ENCODE results near the gene HIF1AN.
"Not testable (repeated sequence)": the region's sequence is repeated elsewhere in the genome, so short reads cannot be mapped to it uniquely, and the experiment has no call there.

Gene HIF1AN

GRCh38 chr10:100565206-100565985 is 29.7 kb downstream of the HIF1AN start:
- DNase-seq (ENCODE audit: extremely low read depth in 1 of 2, low read depth in 1 of 2) = no peak

- DNase-seq (ENCODE audit: extremely low read depth in 1 of 2, low read depth in 1 of 2) = no peak
Measured at GRCh38 chr10:100566561-100566960, 30.8 kb downstream of the HIF1AN start.

GRCh38 chr10:100567249-100567648 is 31.5 kb downstream of the HIF1AN start:
- no peak for DNase-seq (ENCODE audit: extremely low read depth in 1 of 2, low read depth in 1 of 2)

GRCh38 chr10:100567826-100568225 is 32.1 kb downstream of the HIF1AN start:
- DNase-seq (ENCODE audit: extremely low read depth in 1 of 2, low read depth in 1 of 2) = no peak

GRCh38 chr10:100568912-100569311 is 33.2 kb downstream of the HIF1AN start:
- no peak for DNase-seq (ENCODE audit: extremely low read depth in 1 of 2, low read depth in 1 of 2)

- DNase-seq (ENCODE audit: extremely low read depth in 1 of 2, low read depth in 1 of 2) = no peak
Measured at GRCh38 chr10:100569687-100570481, 34.1 kb downstream of the HIF1AN start.

GRCh38 chr10:100570506-100570905 is 34.8 kb downstream of the HIF1AN start:
- DNase-seq (ENCODE audit: extremely low read depth in 1 of 2, low read depth in 1 of 2) = no peak

GRCh38 chr10:100571084-100571856 is 35.5 kb downstream of the HIF1AN start:
- DNase-seq (ENCODE audit: extremely low read depth in 1 of 2, low read depth in 1 of 2) = no peak

- DNase-seq (ENCODE audit: extremely low read depth in 1 of 2, low read depth in 1 of 2) = not testable (repeated sequence)
Measured at GRCh38 chr10:100575146-100575545, 39.4 kb downstream of the HIF1AN start.

GRCh38 chr10:100575585-100576281 is 40.0 kb downstream of the HIF1AN start:
- DNase-seq (ENCODE audit: extremely low read depth in 1 of 2, low read depth in 1 of 2) = no peak

GRCh38 chr10:100576282-100576635 is 40.5 kb downstream of the HIF1AN start:
- DNase-seq (ENCODE audit: extremely low read depth in 1 of 2, low read depth in 1 of 2) = no peak

- DNase-seq (ENCODE audit: extremely low read depth in 1 of 2, low read depth in 1 of 2) = no peak
Measured at GRCh38 chr10:100579261-100580090, 43.7 kb downstream of the HIF1AN start.

- DNase-seq (ENCODE audit: extremely low read depth in 1 of 2, low read depth in 1 of 2) = no peak
Measured at GRCh38 chr10:100586959-100587358, 51.2 kb downstream of the HIF1AN start.

GRCh38 chr10:100598166-100598565 is 62.4 kb downstream of the HIF1AN start:
- DNase-seq (ENCODE audit: extremely low read depth in 1 of 2, low read depth in 1 of 2) = no peak

- no peak for DNase-seq (ENCODE audit: extremely low read depth in 1 of 2, low read depth in 1 of 2)
Measured at GRCh38 chr10:100600218-100600617, 64.5 kb downstream of the HIF1AN start.

- DNase-seq (ENCODE audit: extremely low read depth in 1 of 2, low read depth in 1 of 2) = no peak
Measured at GRCh38 chr10:100607439-100607838, 71.7 kb downstream of the HIF1AN start.
